ENCODE data around the gene UCKL1. TPM values are rescaled to one million over a fixed set of nuclear protein-coding genes. Genes with fewer than 3 reads are reported as not detected.
A peak's percentile ranks its signal among the peaks of the same experiment; 100 is the strongest.

The UCKL1 gene
- total RNA-seq, 2 experiments from 2014 or later: 25.6 to 42.6 TPM

GRCh38 chr20:63970714-63971431, 14.7 kb upstream of the UCKL1 start:
- intact Hi-C loops (cut with micrococcal nuclease; ENCODE audit: unreplicated experiment): loop anchor here (5.0 to 10.0 kb wide), 2 partner anchors 104 to 346 kb away; partner anchors contain the start of genes GMEB2 and TPD52L2
- BruUV-seq (replicated peaks): no TSS peak
- peaks cover 22% of the 10 kb centered on the region for H3K4me1 ChIP-seq (ENCODE audit: insufficient read depth, low read length, poor library complexity, severe bottlenecking)
- H2AFZ ChIP-seq (ENCODE audit: low read length): no peak overlapping the region
- H3K4me2 ChIP-seq (ENCODE audit: low read length): no peak overlapping the region
- DNase-seq (ENCODE audit: low spot score): no peak
- H4K20me1 ChIP-seq (ENCODE audit: insufficient read depth, low read length): no peaks in the 10 kb centered on the region
- ChIA-PET POLR2A (interaction anchor here (0.7 kb wide), 1 partner anchor 516 kb away, joined by 3 read pairs; no protein-coding TSS in a partner anchor), CTCF (ENCODE audit: unreplicated experiment) (no interaction called here)
- H3K79me2 ChIP-seq (ENCODE audit: insufficient read depth, low read depth, low read length): no peaks in the 10 kb centered on the region
- TF ChIP-seq EZH2phosphoT487 (IDR thresholded peaks at IDR 0.05; ENCODE audit: borderline replicate concordance, low read depth, low read length) (no peak), CTCF (conservative IDR thresholded peaks at IDR 0.05; ENCODE audit: low read length) (no peak)
- H3K4me3 ChIP-seq (ENCODE audit: low read depth, low read length, poor library complexity, severe bottlenecking): no peak overlapping the region
- H3K27ac ChIP-seq (ENCODE audit: low read depth, low read length, poor library complexity, severe bottlenecking): no peak overlapping the region
- H3K9me3 ChIP-seq (ENCODE audit: low read length): no peaks in the 10 kb centered on the region
- no peaks in the 10 kb centered on the region for H3K9me2 ChIP-seq (ENCODE audit: insufficient read depth, low read length)
- peaks cover 5% of the 10 kb centered on the region; the same call in 1 of the 2 replicates for H3K36me3 ChIP-seq (ENCODE audit: insufficient read depth, low read length)

DNA sequence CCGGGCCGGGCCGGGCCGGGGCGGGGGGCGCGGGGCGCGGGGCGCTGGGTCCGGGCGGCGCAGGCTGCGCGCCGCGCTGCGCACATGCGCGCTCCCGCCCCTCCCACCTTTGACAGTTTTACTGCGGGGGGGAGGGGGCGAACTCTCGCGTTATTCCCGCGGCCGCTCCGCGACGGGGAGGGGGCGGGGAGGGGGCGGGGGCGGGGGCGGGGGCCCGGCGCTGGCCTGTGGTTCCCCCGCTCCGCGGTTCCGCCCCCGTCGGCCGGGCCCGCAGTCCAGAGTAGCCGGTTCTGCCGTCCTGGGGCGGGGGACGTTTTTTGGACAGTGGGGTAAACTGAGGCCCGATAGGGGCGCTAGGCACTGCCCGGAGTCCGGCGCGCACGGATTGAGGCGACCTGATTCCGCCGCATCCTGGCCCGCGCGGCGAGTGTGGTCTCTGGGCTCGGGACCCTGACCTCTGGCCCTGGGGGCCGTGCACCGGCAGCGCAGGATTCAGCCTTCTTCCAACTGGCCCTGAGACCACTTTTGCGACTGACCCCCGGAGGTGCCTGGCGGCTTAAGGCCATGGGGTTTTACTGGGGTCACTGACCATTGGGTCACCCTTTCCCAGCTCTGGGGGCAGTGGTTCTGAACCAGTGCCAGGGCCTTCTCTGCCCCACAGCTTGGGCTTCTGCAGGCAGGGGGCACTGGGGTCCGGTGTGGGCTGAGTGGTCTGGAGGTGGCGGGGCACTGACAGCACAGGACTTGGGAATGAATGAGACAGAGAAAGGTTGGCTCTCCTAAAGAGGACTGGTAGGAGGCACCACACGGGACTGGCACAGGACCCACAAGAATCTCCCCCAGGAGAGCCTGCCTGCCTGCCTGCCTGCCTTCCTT, 13.9 kb upstream of the UCKL1 start, which contains the start of gene ZNF512B:
TSS of gene ZNF512B (minus strand) at position 93 of the 876 bp plus-strand sequence. CDS start 1,980 bp downstream, outside the sequence.
- Histone ChIP-seq H3K36me3 (ENCODE audit: insufficient read depth, low read length) (0 out of 2 replicates have a peak, but pooled peaks cover under 1% of the 10 kb centered on the region), H3K4me3 (ENCODE audit: low read depth, low read length, poor library complexity, severe bottlenecking) (peak within 1 kb of the TSS; percentile 72), H3K4me2 (ENCODE audit: low read length) (peak within 1 kb of the TSS; percentile 79), H2AFZ (ENCODE audit: low read length) (peak within 1 kb of the TSS; percentile 58; the same call in 1 of the 2 replicates), H3K27ac (ENCODE audit: low read depth, low read length, poor library complexity, severe bottlenecking) (peak within 1 kb of the TSS; percentile 1), H3K9me3 (ENCODE audit: low read length) (no peaks in the 10 kb centered on the region), H3K4me1 (ENCODE audit: insufficient read depth, low read length, poor library complexity, severe bottlenecking) (peaks cover 22% of the 10 kb centered on the region), H3K9me2 (ENCODE audit: insufficient read depth, low read length) (no peaks in the 10 kb centered on the region), H4K20me1 (ENCODE audit: insufficient read depth, low read length) (no peaks in the 10 kb centered on the region), H3K79me2 (ENCODE audit: insufficient read depth, low read depth, low read length) (no peaks in the 10 kb centered on the region)
- BruUV-seq (replicated peaks): no TSS peak
- peak; percentile 64 for DNase-seq (ENCODE audit: low spot score)
- intact Hi-C loops (cut with micrococcal nuclease; ENCODE audit: unreplicated experiment): loop anchor here (5.0 to 10.0 kb wide), 2 partner anchors 103 to 345 kb away; partner anchors contain the start of genes GMEB2 and TPD52L2
- TF ChIP-seq CTCF (conservative IDR thresholded peaks at IDR 0.05; ENCODE audit: low read length) (no peak), EZH2phosphoT487 (IDR thresholded peaks at IDR 0.05; ENCODE audit: borderline replicate concordance, low read depth, low read length) (no peak)
- POLR2A ChIA-PET: no interaction called here
- CTCF ChIA-PET (ENCODE audit: unreplicated experiment): no interaction called here

Measured in OCI-LY7 (cell line).